Measurements from ENCODE around the gene CHRNB4. TPM values are rescaled to one million over a fixed set of nuclear protein-coding genes. Genes with fewer than 3 reads are reported as not detected.
A peak's percentile ranks its signal among the peaks of the same experiment; 100 is the strongest.
"Not testable (repeated sequence)": the region's sequence is repeated elsewhere in the genome, so short reads cannot be mapped to it uniquely, and the experiment has no call there.

The CHRNB4 gene, protein sequence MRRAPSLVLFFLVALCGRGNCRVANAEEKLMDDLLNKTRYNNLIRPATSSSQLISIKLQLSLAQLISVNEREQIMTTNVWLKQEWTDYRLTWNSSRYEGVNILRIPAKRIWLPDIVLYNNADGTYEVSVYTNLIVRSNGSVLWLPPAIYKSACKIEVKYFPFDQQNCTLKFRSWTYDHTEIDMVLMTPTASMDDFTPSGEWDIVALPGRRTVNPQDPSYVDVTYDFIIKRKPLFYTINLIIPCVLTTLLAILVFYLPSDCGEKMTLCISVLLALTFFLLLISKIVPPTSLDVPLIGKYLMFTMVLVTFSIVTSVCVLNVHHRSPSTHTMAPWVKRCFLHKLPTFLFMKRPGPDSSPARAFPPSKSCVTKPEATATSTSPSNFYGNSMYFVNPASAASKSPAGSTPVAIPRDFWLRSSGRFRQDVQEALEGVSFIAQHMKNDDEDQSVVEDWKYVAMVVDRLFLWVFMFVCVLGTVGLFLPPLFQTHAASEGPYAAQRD
- 1.3 TPM for polyA plus RNA-seq (2013, experiment 1 of 4)
- polyA plus RNA-seq (2013, experiment 2 of 4), result 1.5 TPM
- polyA plus RNA-seq (2013, experiment 3 of 4), result 1.6 TPM
- polyA plus RNA-seq (2013, experiment 4 of 4), result 1.5 TPM

DNA sequence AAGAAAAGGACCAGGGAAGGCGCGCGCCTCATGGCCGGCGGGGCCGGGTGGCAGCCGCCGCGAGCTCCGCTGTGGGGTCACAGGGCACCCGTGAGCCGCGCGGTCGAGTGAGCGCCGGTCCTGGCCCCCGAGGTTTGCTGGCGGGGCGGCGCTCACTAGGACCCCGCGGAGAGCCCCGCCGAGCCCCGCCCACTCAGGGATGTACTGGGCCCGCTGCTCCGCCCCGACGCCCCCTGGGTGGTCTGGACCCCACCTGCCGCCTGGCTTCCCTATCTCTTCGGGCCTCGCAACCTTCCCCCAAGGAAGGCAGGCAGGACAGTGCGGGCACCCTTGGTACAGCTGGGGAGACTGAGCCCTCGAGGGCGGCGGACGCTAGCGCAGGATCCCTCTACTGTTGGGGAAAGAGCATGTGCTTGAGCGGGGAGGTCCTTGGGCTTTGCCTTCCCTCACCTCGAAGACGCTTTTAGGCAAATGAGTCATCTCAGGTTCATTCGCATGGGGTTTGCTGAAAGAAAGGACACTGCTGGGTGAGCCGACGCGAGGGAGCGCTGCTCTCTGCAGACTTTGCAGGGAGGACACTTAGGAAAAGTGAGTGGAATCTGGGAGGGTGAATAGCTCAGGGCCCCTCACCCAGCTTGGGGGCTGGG, at the start of gene CHRNB4:
CHRNB4 (minus strand) TSS at position 109 of the 647 bp plus-strand sequence; CDS start at position 32, 77 bp downstream.
- WGBS, 2 experiments, result 1% methylated on average over 47 of the region's 47 CpGs
- Histone ChIP-seq H3K4me1 (ENCODE audit: control insufficient read depth, insufficient read depth, low read length) (peaks cover 6% of the 10 kb centered on the region), H3K27ac (ENCODE audit: insufficient read depth, low read depth, low read length, poor library complexity, severe bottlenecking) (no peak within 1 kb of the TSS), H3K36me3 (ENCODE audit: control insufficient read depth, insufficient read depth, low read length) (no peaks in the 10 kb centered on the region), H3K4me3 (ENCODE audit: insufficient read depth, low read depth, low read length) (peak within 1 kb of the TSS; percentile 51), H3K27me3 (ENCODE audit: control insufficient read depth, insufficient read depth, low read length, poor library complexity, severe bottlenecking) (peaks cover 30% of the 10 kb centered on the region), H3K9me3 (ENCODE audit: control insufficient read depth, low read length) (no peaks in the 10 kb centered on the region)

DNA sequence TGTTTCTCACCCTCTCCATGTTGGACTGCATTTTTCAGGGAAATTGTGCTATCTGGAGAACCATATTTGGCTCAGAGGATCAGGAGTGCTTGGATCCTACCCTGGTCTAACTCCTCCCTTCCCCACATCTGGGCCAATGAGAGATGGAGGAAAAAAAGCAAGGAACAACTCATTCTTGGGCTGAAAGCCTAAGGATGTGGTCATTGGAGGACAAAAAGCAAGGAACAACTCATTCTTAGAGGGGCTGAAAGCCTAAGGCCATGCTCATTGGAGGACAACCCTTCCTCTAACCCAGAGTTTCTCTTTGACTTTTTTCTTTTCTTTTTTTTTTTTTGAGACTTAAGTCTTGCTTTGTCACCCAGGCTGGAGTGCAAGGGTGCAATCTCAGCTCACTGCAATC, 48.6 kb upstream of the CHRNB4 start:
- H3K9me3 ChIP-seq (ENCODE audit: control insufficient read depth, low read length), result no peaks in the 10 kb centered on the region
- no peak overlapping the region for H3K27ac ChIP-seq (ENCODE audit: insufficient read depth, low read depth, low read length, poor library complexity, severe bottlenecking)
- no peak overlapping the region for H3K4me3 ChIP-seq (ENCODE audit: insufficient read depth, low read depth, low read length)
- H3K36me3 ChIP-seq (ENCODE audit: control insufficient read depth, insufficient read depth, low read length), result no peaks in the 10 kb centered on the region
- H3K27me3 ChIP-seq (ENCODE audit: control insufficient read depth, insufficient read depth, low read length, poor library complexity, severe bottlenecking), result no peaks in the 10 kb centered on the region
- H3K4me1 ChIP-seq (ENCODE audit: control insufficient read depth, insufficient read depth, low read length), result peaks cover 6% of the 10 kb centered on the region

DNA sequence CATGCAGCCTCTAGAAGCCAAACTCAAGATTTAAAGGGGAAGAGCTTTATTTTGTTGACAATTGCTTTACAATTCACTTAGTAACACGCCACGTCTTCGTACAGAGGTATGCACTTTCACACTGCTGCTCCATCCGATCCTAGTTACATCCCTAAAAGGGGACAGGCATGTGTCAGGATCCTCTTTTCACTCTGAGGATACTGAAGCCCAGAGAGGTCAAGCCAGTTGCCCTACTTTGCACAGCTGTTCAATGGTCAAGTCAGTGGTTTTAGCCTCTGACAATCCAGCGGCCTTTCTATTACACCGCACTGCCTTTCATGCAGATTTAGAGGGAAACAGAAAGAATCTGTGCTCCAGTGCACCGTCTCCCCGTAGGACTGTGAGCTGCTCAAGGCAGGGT, 44.9 kb upstream of the CHRNB4 start:
- 87 to 91% methylated on average over 8 of the region's 8 CpGs for WGBS, 2 experiments
- Histone ChIP-seq H3K36me3 (ENCODE audit: control insufficient read depth, insufficient read depth, low read length) (no peaks in the 10 kb centered on the region), H3K9me3 (ENCODE audit: control insufficient read depth, low read length) (no peaks in the 10 kb centered on the region), H3K4me1 (ENCODE audit: control insufficient read depth, insufficient read depth, low read length) (peaks cover 17% of the 10 kb centered on the region), H3K4me3 (ENCODE audit: insufficient read depth, low read depth, low read length) (no peak overlapping the region), H3K27me3 (ENCODE audit: control insufficient read depth, insufficient read depth, low read length, poor library complexity, severe bottlenecking) (no peaks in the 10 kb centered on the region), H3K27ac (ENCODE audit: insufficient read depth, low read depth, low read length, poor library complexity, severe bottlenecking) (no peak overlapping the region)

DNA sequence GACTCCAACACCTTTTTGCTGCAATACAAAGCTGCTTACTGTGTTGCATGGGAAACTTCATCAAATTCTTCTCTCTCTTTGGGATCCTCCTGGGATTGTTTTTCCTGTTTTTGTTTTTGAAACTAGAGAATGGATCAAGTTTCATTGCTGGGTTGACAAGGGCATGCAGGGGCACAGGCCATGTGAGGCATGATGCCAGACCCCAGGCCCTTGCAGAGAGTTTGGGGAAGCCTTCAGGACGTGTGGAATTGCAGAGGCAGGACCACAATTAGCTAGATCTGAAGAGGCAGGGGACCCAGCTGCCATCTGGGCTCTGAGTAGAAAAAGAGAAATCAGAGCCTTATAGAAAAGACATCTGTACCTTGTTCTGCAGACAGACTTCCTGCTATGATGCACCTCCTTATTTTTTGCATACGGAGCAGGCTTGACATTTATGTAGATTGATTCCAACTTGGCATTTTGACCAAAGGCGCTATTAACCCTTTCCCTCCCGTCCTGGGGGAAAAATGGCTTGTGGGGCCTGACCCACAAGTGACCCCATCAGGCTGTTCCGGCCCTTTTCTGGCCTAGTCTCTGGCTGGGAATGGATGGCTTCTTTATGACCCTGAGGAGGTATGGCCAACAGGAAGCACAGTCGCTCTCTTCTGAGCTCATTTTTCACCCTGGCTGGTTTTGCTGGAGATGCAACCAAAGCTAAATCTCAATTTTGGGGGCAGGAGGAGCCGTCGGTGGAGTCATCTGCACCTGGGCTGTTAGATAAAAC, 44.3 kb upstream of the CHRNB4 start:
- Histone ChIP-seq H3K27me3 (ENCODE audit: control insufficient read depth, insufficient read depth, low read length, poor library complexity, severe bottlenecking) (no peaks in the 10 kb centered on the region), H3K36me3 (ENCODE audit: control insufficient read depth, insufficient read depth, low read length) (no peaks in the 10 kb centered on the region), H3K27ac (ENCODE audit: insufficient read depth, low read depth, low read length, poor library complexity, severe bottlenecking) (no peak overlapping the region), H3K4me1 (ENCODE audit: control insufficient read depth, insufficient read depth, low read length) (peaks cover 21% of the 10 kb centered on the region), H3K4me3 (ENCODE audit: insufficient read depth, low read depth, low read length) (no peak overlapping the region), H3K9me3 (ENCODE audit: control insufficient read depth, low read length) (no peaks in the 10 kb centered on the region)
- 36 to 42% methylated on average over 8 of the region's 8 CpGs for WGBS, 2 experiments

DNA sequence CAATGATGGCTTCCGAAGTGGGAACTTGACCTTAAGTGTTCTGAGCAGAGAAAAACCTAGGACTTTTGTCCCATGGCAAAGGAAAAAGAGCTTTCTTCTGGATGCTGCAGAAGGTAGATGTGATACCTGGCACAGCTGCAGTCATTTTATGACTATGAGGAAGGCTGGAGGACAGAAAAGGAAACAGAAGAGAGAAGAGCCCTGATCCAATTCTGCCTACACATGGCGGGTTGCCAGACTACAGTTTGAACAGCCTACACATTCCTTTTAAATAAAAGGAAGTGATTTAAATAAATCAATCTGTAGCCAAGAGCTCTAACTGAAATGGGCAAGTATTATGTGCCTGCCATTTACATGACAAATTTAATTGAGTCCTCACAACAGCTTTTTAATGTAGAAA, 43.6 kb upstream of the CHRNB4 start:
- Histone ChIP-seq H3K9me3 (ENCODE audit: control insufficient read depth, low read length) (no peaks in the 10 kb centered on the region), H3K27ac (ENCODE audit: insufficient read depth, low read depth, low read length, poor library complexity, severe bottlenecking) (no peak overlapping the region), H3K4me3 (ENCODE audit: insufficient read depth, low read depth, low read length) (no peak overlapping the region), H3K27me3 (ENCODE audit: control insufficient read depth, insufficient read depth, low read length, poor library complexity, severe bottlenecking) (no peaks in the 10 kb centered on the region), H3K36me3 (ENCODE audit: control insufficient read depth, insufficient read depth, low read length) (no peaks in the 10 kb centered on the region), H3K4me1 (ENCODE audit: control insufficient read depth, insufficient read depth, low read length) (peaks cover 21% of the 10 kb centered on the region)
- WGBS, 2 experiments, result 85 to 94% methylated on average over 1 to 2 of the region's 2 CpGs

DNA sequence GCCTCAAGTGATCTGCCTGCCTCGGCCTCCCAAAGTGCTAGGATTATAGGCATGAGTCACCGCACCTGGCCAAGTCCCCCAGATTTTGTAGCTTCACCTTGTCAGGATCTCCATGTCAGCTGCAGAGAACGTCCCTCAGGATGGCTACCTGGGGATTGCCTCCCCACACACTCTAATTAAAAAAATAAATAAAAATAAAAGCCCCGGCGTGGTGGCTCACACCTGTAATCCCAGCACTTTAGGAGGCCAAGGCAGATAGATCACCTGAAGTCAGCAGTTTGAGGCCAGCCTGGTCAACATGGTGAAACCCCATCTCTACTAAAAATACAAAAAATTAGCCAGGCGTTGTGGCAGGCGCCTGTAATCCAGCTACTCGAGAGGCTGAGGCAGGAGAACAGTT, 42.6 kb upstream of the CHRNB4 start:
- peaks cover 21% of the 10 kb centered on the region for H3K4me1 ChIP-seq (ENCODE audit: control insufficient read depth, insufficient read depth, low read length)
- H3K27me3 ChIP-seq (ENCODE audit: control insufficient read depth, insufficient read depth, low read length, poor library complexity, severe bottlenecking); H3K36me3 ChIP-seq (ENCODE audit: control insufficient read depth, insufficient read depth, low read length); H3K9me3 ChIP-seq (ENCODE audit: control insufficient read depth, low read length); H3K27ac ChIP-seq (ENCODE audit: insufficient read depth, low read depth, low read length, poor library complexity, severe bottlenecking); H3K4me3 ChIP-seq (ENCODE audit: insufficient read depth, low read depth, low read length): not testable (repeated sequence)
- 91 to 93% methylated on average over 8 of the region's 8 CpGs for WGBS, 2 experiments

DNA sequence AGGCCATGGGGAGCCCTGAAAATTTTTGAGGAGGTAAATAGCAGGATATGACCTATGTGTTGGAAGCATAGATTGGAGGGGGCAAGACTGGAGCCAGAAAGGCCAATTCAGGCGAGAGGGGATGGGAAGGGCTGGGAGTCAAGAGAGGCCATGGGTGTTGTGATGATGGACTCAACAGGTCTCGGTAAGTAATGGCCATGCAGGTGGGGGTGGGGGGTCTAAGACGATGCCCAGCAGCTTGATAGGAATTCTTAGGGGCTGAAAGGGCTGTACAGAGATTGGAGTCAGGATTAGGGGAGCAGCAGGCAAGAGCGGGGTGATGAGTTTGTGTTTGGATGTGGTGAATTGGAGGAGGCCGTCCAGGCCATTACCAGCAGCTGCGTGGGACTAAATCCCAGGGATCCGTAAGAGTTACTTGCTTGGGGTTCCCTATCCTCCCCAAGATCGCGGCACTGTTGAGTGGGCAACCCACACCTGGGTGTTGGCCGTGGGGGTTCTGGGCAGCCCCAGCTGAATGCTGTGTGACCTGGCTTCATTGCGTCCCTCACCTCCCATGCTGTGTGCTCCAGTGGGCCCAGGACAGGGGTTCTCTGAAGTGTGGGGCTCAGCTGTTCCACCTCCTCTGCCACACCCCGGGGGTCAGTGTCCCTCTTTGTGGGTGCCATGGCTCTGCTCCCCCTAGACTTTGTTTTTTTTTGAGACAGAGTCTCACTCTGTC, 41.8 kb upstream of the CHRNB4 start:
- H3K27ac ChIP-seq (ENCODE audit: insufficient read depth, low read depth, low read length, poor library complexity, severe bottlenecking), result no peak overlapping the region
- 93 to 95% methylated on average over 12 of the region's 12 CpGs for WGBS, 2 experiments
- no peaks in the 10 kb centered on the region for H3K36me3 ChIP-seq (ENCODE audit: control insufficient read depth, insufficient read depth, low read length)
- no peak overlapping the region for H3K4me3 ChIP-seq (ENCODE audit: insufficient read depth, low read depth, low read length)
- no peaks in the 10 kb centered on the region for H3K27me3 ChIP-seq (ENCODE audit: control insufficient read depth, insufficient read depth, low read length, poor library complexity, severe bottlenecking)
- peaks cover 21% of the 10 kb centered on the region for H3K4me1 ChIP-seq (ENCODE audit: control insufficient read depth, insufficient read depth, low read length)
- H3K9me3 ChIP-seq (ENCODE audit: control insufficient read depth, low read length), result no peaks in the 10 kb centered on the region

DNA sequence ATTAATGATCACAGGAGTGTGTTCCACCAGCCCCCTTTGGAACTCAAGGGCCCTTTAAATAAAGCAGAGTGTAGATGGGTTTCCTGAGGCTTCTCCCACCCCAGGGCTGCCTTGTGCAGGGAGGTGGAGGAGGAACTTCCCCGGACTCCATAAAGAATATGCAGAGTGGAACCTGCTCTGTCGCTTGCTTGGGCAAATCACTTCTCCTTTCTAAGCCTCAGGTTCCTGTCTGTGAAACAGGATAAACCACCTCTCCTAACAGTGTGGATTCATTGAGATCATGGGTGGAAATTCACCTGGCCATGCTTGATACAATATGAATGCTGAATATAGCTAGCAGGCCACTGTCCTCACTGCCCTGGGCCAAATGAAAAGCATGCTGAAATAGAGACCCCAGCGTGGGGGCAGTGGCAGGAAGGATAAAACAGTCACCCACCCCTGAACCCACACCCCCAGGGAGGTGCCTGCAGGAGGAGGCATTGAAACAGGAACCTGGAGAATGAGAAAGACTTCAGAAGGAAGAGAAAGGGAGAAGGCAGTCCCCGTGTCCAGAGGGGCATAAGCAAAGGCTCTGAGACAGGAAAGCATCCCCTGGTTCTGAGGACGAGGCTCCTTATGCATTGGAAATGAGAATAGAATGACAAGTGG, 41.1 kb upstream of the CHRNB4 start:
- WGBS, 2 experiments, result 65 to 74% methylated on average over 5 of the region's 5 CpGs
- no peaks in the 10 kb centered on the region for H3K27me3 ChIP-seq (ENCODE audit: control insufficient read depth, insufficient read depth, low read length, poor library complexity, severe bottlenecking)
- H3K36me3 ChIP-seq (ENCODE audit: control insufficient read depth, insufficient read depth, low read length), result no peaks in the 10 kb centered on the region
- H3K9me3 ChIP-seq (ENCODE audit: control insufficient read depth, low read length), result no peaks in the 10 kb centered on the region
- no peak overlapping the region for H3K27ac ChIP-seq (ENCODE audit: insufficient read depth, low read depth, low read length, poor library complexity, severe bottlenecking)
- peaks cover 21% of the 10 kb centered on the region for H3K4me1 ChIP-seq (ENCODE audit: control insufficient read depth, insufficient read depth, low read length)
- no peak overlapping the region for H3K4me3 ChIP-seq (ENCODE audit: insufficient read depth, low read depth, low read length)

DNA sequence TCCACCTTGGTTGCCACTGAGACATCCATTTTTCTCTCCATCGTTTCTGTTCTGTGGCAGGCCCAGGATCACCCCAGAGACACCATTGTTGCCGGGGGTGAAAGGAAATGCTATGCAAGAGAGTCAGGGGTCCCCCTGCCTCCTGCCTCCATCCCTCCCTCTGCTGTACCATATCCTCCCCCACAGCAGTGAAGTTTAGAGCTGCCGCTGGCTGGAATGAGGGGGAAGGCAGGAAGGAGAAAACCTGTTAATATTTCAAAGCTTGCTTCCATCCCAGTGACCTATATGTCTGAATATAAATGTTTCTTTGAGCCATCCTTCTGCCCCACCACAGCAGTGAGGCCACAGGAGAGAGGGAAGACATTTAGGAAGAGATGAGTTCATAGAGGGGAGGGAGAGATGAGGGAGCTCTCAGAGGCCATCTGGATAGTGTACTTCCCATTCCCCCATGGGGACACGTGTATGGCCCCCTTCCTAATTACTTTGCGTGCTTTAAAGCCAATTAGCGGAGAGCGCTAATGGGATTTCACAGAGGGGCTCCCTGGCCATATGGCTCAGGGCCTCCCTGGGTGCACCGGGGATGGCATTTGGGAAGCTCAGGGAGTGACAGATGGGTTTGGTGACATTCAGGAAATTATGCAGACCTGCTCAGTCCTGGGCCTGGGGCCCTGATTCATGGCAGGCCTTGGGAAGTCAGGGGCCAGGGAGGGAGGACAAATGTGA, 40.4 kb upstream of the CHRNB4 start:
- Histone ChIP-seq H3K9me3 (ENCODE audit: control insufficient read depth, low read length) (no peaks in the 10 kb centered on the region), H3K36me3 (ENCODE audit: control insufficient read depth, insufficient read depth, low read length) (no peaks in the 10 kb centered on the region), H3K27me3 (ENCODE audit: control insufficient read depth, insufficient read depth, low read length, poor library complexity, severe bottlenecking) (no peaks in the 10 kb centered on the region), H3K27ac (ENCODE audit: insufficient read depth, low read depth, low read length, poor library complexity, severe bottlenecking) (no peak overlapping the region), H3K4me1 (ENCODE audit: control insufficient read depth, insufficient read depth, low read length) (peaks cover 21% of the 10 kb centered on the region), H3K4me3 (ENCODE audit: insufficient read depth, low read depth, low read length) (no peak overlapping the region)
- WGBS, 2 experiments, result 52 to 57% methylated on average over 8 of the region's 8 CpGs
